Memory B cell (primary cell): ENCODE results near the gene SH3RF1.
A peak's percentile ranks its signal among the peaks of the same experiment; 100 is the strongest.

ENCODE experiments used
- ATAC-seq: fragments of 150-1000 bp; cut with Tn5 transposase; 2 replicates; pipeline ENCODE4 v1.10.0; 2021; ENCODE audit warnings: low read depth, mild to moderate bottlenecking, moderate library complexity
- DNase-seq, 2 donors: peaks; one replicate each; pipeline ENCODE4 v3.0.0; 2022; ENCODE audit warnings: low spot score in 2 of 2
- H3K27ac Mint-ChIP-seq: one replicate; pipeline ENCODE4 v1.8.0; 2022; ENCODE audit warnings: mild to moderate bottlenecking, moderate library complexity, mixed read lengths
- H3K27me3 Mint-ChIP-seq: one replicate; pipeline ENCODE4 v1.8.0; 2022; ENCODE audit warnings: mixed read lengths
- H3K36me3 Mint-ChIP-seq: one replicate; pipeline ENCODE4 v1.8.0; 2022; ENCODE audit warnings: mild to moderate bottlenecking, mixed read lengths
- H3K4me1 Mint-ChIP-seq: one replicate; pipeline ENCODE4 v1.8.0; 2022; ENCODE audit warnings: mixed read lengths
- H3K4me3 Mint-ChIP-seq: one replicate; pipeline ENCODE4 v1.8.0; 2022; ENCODE audit warnings: mild to moderate bottlenecking, moderate library complexity, mixed read lengths
- H3K9me3 Mint-ChIP-seq: one replicate; pipeline ENCODE4 v1.8.0; 2022; ENCODE audit warnings: mixed read lengths

SH3RF1 gene

GRCh38 chr4:169267070-169267469 is 3.7 kb downstream of the SH3RF1 start:
- Mint-ChIP-seq H3K4me3 (no peak overlapping the region), H3K9me3 (no peaks in the 10 kb centered on the region), H3K36me3 (peaks cover 11% of the 10 kb centered on the region), H3K27ac (no peak overlapping the region), H3K27me3 (peaks cover 2% of the 10 kb centered on the region), H3K4me1 (peaks cover 14% of the 10 kb centered on the region)
- DNase-seq (no peak), ATAC-seq (no peak)

- H3K4me1 Mint-ChIP-seq: peaks cover 14% of the 10 kb centered on the region
- H3K4me3 Mint-ChIP-seq: no peak overlapping the region
- H3K36me3 Mint-ChIP-seq: peaks cover 11% of the 10 kb centered on the region
- no peaks in the 10 kb centered on the region for H3K9me3 Mint-ChIP-seq
- H3K27me3 Mint-ChIP-seq: peaks cover 2% of the 10 kb centered on the region
- no peak for DNase-seq
- ATAC-seq: no peak
- no peak overlapping the region for H3K27ac Mint-ChIP-seq
Measured at GRCh38 chr4:169266661-169267060, 4.1 kb downstream of the SH3RF1 start.

DNA sequence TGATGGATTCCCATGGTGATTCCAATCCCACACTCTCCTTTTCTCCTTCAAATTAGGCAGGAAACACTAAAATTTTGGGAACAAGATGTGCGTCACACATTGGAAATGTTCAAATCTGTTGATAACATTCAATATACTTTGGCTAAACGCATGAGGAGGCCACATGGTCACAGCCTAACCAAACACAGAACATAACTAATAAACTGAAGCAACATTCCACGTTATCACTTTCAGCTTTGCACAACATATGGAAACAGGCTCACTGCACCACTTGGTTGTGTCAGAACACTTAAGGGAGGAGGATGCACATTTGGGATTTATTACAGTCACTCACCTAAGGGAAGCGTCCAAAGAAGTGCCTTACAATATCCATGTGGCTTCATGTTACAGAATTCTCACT is 4.7 kb downstream of the SH3RF1 start:
- no peak for DNase-seq
- Mint-ChIP-seq H3K27me3 (peaks cover 2% of the 10 kb centered on the region), H3K4me3 (no peak overlapping the region), H3K9me3 (no peaks in the 10 kb centered on the region), H3K4me1 (peaks cover 13% of the 10 kb centered on the region), H3K36me3 (peaks cover 11% of the 10 kb centered on the region), H3K27ac (no peak overlapping the region)
- no peak for ATAC-seq

DNA sequence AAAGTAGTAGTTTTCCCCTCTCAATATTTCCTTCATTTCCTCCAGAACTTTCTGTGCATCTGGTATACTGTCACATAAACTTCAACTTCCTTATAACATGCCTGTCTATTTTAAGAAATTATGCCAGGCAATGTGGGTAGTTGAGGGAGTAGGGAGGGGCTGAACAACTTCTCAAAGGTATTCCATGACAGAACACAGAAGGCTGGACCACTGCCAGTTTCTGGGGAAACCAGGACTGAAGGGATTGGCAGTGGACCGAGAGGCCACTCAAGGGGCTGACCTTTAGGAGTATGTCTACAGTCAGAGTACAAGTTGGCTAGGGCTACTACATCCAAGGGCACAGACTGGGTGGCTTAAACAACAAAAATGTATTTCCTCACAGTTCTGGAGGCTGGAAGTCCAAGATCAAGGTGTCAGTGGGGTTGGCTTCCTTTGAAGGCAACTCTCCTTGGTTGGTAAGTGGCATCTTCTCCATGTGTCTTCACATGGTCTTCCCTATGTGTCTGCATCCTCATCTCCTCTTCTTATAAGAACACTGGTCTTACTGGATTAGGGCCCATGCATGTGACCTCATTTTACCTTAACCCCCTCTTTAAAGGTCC is 6.9 kb downstream of the SH3RF1 start:
- H3K36me3 Mint-ChIP-seq: peaks cover 11% of the 10 kb centered on the region
- ATAC-seq: no peak
- no peak for DNase-seq
- no peaks in the 10 kb centered on the region for H3K9me3 Mint-ChIP-seq
- no peak overlapping the region for H3K4me3 Mint-ChIP-seq
- no peak overlapping the region for H3K27ac Mint-ChIP-seq
- peaks cover 7% of the 10 kb centered on the region for H3K4me1 Mint-ChIP-seq
- peaks cover 2% of the 10 kb centered on the region for H3K27me3 Mint-ChIP-seq

- DNase-seq (no peak), ATAC-seq (no peak)
- Mint-ChIP-seq H3K4me3 (no peak overlapping the region), H3K27ac (no peak overlapping the region), H3K4me1 (peaks cover 10% of the 10 kb centered on the region), H3K9me3 (no peaks in the 10 kb centered on the region), H3K36me3 (peaks cover 8% of the 10 kb centered on the region), H3K27me3 (peaks cover 2% of the 10 kb centered on the region)
Measured at GRCh38 chr4:169260217-169260866, 10.4 kb downstream of the SH3RF1 start.

GRCh38 chr4:169259271-169259670 is 11.5 kb downstream of the SH3RF1 start:
- H3K9me3 Mint-ChIP-seq: no peaks in the 10 kb centered on the region
- DNase-seq (no peak), ATAC-seq (no peak)
- peak overlapping the region; percentile 1 for H3K27ac Mint-ChIP-seq
- H3K36me3 Mint-ChIP-seq: peaks cover 6% of the 10 kb centered on the region
- peaks cover 10% of the 10 kb centered on the region for H3K4me1 Mint-ChIP-seq
- H3K4me3 Mint-ChIP-seq: no peak overlapping the region
- no peaks in the 10 kb centered on the region for H3K27me3 Mint-ChIP-seq

DNA sequence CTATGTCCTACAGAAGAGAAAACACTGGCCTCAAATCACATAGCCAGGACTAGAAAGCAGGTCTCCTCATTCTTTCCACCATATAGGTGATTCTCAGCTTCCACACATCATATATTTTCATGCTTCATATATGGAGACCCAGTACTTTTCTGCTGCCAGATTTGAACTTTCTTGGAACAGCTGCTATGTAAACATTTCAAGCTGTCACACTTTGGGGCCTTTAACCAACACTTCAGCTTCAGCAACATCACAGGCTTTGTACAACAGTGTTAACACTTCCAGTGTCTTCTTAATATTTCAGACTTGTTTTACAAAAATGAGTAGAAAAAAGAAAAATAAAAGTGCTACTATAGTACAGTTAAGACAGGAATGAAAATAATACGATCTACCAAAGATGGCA is 12.6 kb downstream of the SH3RF1 start:
- no peak for ATAC-seq
- no peak overlapping the region for H3K27ac Mint-ChIP-seq
- no peaks in the 10 kb centered on the region for H3K9me3 Mint-ChIP-seq
- peaks cover 2% of the 10 kb centered on the region for H3K36me3 Mint-ChIP-seq
- H3K4me1 Mint-ChIP-seq: peaks cover 6% of the 10 kb centered on the region
- no peak for DNase-seq
- no peaks in the 10 kb centered on the region for H3K27me3 Mint-ChIP-seq
- H3K4me3 Mint-ChIP-seq: no peak overlapping the region

- peaks cover 6% of the 10 kb centered on the region for H3K4me1 Mint-ChIP-seq
- DNase-seq: no peak
- no peaks in the 10 kb centered on the region for H3K27me3 Mint-ChIP-seq
- H3K27ac Mint-ChIP-seq: no peak overlapping the region
- H3K36me3 Mint-ChIP-seq: no peaks in the 10 kb centered on the region
- no peak for ATAC-seq
- no peaks in the 10 kb centered on the region for H3K9me3 Mint-ChIP-seq
- H3K4me3 Mint-ChIP-seq: no peak overlapping the region
Measured at GRCh38 chr4:169256856-169257761, 13.6 kb downstream of the SH3RF1 start.

- Mint-ChIP-seq H3K4me1 (peaks cover 6% of the 10 kb centered on the region), H3K27ac (no peak overlapping the region), H3K9me3 (no peaks in the 10 kb centered on the region), H3K36me3 (no peaks in the 10 kb centered on the region), H3K27me3 (no peaks in the 10 kb centered on the region), H3K4me3 (no peak overlapping the region)
- DNase-seq (no peak), ATAC-seq (no peak)
Measured at GRCh38 chr4:169256101-169256612, 14.6 kb downstream of the SH3RF1 start.

DNA sequence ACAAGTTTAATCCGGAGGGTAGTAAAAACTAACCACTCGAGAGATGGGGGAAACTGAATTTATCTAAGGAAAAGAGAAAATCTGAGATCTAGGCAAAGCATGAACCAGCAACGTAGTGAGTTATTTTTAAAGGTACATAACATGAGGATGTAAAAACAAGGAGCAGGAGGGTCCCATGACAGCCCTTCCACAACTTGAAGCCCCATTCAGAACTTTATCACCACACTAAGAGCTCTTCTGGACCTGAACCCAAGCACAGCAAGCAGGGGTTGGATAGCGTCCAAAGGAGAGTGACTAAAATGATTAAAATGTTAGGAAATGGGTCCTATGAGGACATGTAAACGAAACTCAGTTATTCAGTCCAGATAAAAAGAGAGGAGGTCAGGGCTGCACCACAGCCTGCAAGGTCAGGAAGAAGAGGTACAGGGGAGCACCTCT is 16.2 kb downstream of the SH3RF1 start:
- H3K4me3 Mint-ChIP-seq: no peak overlapping the region
- no peak for DNase-seq
- peaks cover 6% of the 10 kb centered on the region for H3K4me1 Mint-ChIP-seq
- no peaks in the 10 kb centered on the region for H3K36me3 Mint-ChIP-seq
- ATAC-seq: no peak
- no peaks in the 10 kb centered on the region for H3K9me3 Mint-ChIP-seq
- H3K27me3 Mint-ChIP-seq: no peaks in the 10 kb centered on the region
- H3K27ac Mint-ChIP-seq: no peak overlapping the region

- no peak overlapping the region for H3K27ac Mint-ChIP-seq
- no peak overlapping the region for H3K4me3 Mint-ChIP-seq
- H3K9me3 Mint-ChIP-seq: no peaks in the 10 kb centered on the region
- ATAC-seq (no peak), DNase-seq (no peak)
- H3K4me1 Mint-ChIP-seq: peaks cover 6% of the 10 kb centered on the region
- no peaks in the 10 kb centered on the region for H3K27me3 Mint-ChIP-seq
- H3K36me3 Mint-ChIP-seq: no peaks in the 10 kb centered on the region
Measured at GRCh38 chr4:169253904-169254303, 16.9 kb downstream of the SH3RF1 start.

GRCh38 chr4:169253113-169253671 is 17.6 kb downstream of the SH3RF1 start:
- Mint-ChIP-seq H3K27me3 (no peaks in the 10 kb centered on the region), H3K36me3 (no peaks in the 10 kb centered on the region), H3K4me1 (peaks cover 6% of the 10 kb centered on the region), H3K9me3 (no peaks in the 10 kb centered on the region), H3K27ac (no peak overlapping the region), H3K4me3 (no peak overlapping the region)
- no peak for DNase-seq
- ATAC-seq: no peak

DNA sequence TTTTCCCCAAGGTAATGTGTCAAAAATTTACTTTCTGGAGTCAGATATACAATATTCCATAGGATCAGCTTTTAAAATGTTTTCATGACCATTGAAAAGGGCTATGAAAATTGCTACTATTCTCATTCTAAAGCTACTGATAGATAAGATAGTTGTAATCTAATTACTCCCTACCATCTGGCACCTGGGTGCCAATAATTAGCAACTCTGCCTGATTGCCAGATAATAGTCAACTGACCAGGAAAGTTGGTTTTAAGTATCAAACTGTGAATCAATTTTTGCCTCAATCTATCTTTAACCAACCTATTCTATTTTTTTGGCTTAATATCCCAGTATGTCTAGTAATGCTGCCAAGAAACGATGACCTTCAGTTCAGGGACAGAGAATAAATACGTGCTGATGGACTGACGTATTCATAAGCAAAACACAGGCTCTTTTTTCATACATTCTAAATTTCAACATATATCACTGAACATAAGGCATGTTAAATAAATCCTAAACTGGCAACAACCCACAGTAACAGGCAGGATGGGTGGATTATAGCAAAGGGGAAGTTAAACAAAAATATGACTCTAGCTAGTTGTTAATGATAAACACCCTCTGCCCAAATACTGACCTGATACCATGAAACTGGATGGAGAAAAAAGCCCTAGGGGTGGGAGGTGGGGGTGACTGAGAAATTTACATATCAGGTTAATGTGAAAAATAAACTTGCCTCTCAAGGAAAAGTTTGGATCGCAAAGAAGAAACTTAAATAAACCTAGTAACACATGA is 18.2 kb downstream of the SH3RF1 start:
- DNase-seq: no peak
- Mint-ChIP-seq H3K4me1 (peaks cover 6% of the 10 kb centered on the region), H3K27me3 (no peaks in the 10 kb centered on the region), H3K36me3 (no peaks in the 10 kb centered on the region), H3K27ac (no peak overlapping the region), H3K4me3 (no peak overlapping the region), H3K9me3 (no peaks in the 10 kb centered on the region)
- no peak for ATAC-seq
